Measurements from ENCODE around the gene SLC39A7. TPM values are rescaled to one million over a fixed set of nuclear protein-coding genes. Genes with fewer than 3 reads are reported as not detected.

Gene SLC39A7
- total and polyA plus RNA-seq, 2 of the 13 experiments (the other 11 are each of a cell fraction or from before 2014, with no cell fraction given): 142 to 229 TPM

DNA sequence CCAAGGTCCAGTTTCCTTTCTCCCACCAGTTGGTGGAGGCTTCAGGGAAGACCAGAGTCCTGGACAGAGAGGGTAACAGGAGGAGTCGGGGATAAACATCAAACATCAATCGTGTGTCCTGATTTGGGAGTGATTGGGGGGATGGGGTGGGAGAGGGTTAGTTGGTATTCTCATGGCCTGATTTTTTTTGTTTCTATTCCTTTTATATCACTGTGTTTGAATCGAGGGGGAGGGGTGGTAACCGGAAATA lies 3.4 kb downstream of the SLC39A7 start (continued):
- TF ChIP-seq ATF4 (CRISPR knock-in tag; IDR thresholded peaks at IDR 0.05) (no peak), ZBTB38 (CRISPR knock-in tag; IDR thresholded peaks at IDR 0.05) (no peak), POGZ (CRISPR knock-in tag; IDR thresholded peaks at IDR 0.05) (no peak), TMF1 (CRISPR knock-in tag; IDR thresholded peaks at IDR 0.05; ENCODE audit: low read depth) (0 out of 2 replicates have a peak, but pooled peaks have one; percentile 1), ZNF607 (CRISPR knock-in tag; IDR thresholded peaks at IDR 0.05; ENCODE audit: borderline replicate concordance) (no peak), ZNF350 (CRISPR knock-in tag; IDR thresholded peaks at IDR 0.05; ENCODE audit: borderline replicate concordance, low read depth) (no peak), ZNF619 (CRISPR knock-in tag; IDR thresholded peaks at IDR 0.05) (no peak), ZBTB42 (CRISPR knock-in tag; IDR thresholded peaks at IDR 0.05) (no peak), ZNF569 (CRISPR knock-in tag; IDR thresholded peaks at IDR 0.05; ENCODE audit: borderline replicate concordance) (no peak), GABPB1 (CRISPR knock-in tag; IDR thresholded peaks at IDR 0.05) (no peak), ZNF672 (CRISPR knock-in tag; IDR thresholded peaks at IDR 0.05) (no peak)
- TF ChIP-seq, protein P1, sequence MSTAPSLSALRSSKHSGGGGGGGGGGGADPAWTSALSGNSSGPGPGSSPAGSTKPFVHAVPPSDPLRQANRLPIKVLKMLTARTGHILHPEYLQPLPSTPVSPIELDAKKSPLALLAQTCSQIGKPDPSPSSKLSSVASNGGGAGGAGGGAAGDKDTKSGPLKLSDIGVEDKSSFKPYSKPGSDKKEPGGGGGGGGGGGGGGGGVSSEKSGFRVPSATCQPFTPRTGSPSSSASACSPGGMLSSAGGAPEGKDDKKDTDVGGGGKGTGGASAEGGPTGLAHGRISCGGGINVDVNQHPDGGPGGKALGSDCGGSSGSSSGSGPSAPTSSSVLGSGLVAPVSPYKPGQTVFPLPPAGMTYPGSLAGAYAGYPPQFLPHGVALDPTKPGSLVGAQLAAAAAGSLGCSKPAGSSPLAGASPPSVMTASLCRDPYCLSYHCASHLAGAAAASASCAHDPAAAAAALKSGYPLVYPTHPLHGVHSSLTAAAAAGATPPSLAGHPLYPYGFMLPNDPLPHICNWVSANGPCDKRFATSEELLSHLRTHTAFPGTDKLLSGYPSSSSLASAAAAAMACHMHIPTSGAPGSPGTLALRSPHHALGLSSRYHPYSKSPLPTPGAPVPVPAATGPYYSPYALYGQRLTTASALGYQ (CRISPR knock-in tag; IDR thresholded peaks at IDR 0.05): no peak
- TF ChIP-seq, protein P2, sequence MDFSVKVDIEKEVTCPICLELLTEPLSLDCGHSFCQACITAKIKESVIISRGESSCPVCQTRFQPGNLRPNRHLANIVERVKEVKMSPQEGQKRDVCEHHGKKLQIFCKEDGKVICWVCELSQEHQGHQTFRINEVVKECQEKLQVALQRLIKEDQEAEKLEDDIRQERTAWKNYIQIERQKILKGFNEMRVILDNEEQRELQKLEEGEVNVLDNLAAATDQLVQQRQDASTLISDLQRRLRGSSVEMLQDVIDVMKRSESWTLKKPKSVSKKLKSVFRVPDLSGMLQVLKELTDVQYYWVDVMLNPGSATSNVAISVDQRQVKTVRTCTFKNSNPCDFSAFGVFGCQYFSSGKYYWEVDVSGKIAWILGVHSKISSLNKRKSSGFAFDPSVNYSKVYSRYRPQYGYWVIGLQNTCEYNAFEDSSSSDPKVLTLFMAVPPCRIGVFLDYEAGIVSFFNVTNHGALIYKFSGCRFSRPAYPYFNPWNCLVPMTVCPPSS (IDR thresholded peaks at IDR 0.05): no peak
- TF ChIP-seq, protein P3, sequence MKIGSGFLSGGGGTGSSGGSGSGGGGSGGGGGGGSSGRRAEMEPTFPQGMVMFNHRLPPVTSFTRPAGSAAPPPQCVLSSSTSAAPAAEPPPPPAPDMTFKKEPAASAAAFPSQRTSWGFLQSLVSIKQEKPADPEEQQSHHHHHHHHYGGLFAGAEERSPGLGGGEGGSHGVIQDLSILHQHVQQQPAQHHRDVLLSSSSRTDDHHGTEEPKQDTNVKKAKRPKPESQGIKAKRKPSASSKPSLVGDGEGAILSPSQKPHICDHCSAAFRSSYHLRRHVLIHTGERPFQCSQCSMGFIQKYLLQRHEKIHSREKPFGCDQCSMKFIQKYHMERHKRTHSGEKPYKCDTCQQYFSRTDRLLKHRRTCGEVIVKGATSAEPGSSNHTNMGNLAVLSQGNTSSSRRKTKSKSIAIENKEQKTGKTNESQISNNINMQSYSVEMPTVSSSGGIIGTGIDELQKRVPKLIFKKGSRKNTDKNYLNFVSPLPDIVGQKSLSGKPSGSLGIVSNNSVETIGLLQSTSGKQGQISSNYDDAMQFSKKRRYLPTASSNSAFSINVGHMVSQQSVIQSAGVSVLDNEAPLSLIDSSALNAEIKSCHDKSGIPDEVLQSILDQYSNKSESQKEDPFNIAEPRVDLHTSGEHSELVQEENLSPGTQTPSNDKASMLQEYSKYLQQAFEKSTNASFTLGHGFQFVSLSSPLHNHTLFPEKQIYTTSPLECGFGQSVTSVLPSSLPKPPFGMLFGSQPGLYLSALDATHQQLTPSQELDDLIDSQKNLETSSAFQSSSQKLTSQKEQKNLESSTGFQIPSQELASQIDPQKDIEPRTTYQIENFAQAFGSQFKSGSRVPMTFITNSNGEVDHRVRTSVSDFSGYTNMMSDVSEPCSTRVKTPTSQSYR (CRISPR knock-in tag; IDR thresholded peaks at IDR 0.05; ENCODE audit: borderline replicate concordance): 0 out of 2 replicates have a peak, but pooled peaks have one; percentile 7
